Muscle layer of duodenum (tissue), 2 donors: ENCODE data around the gene AMZ2.
A peak's percentile ranks its signal among the peaks of the same experiment; 100 is the strongest.
"Not testable (repeated sequence)": the region's sequence is repeated elsewhere in the genome, so short reads cannot be mapped to it uniquely, and the experiment has no call there.

Experiments used
- H3K27ac ChIP-seq: one replicate; pipeline ENCODE4 v1.7.0; 2013; ENCODE audit warnings: mild to moderate bottlenecking, low read length
- H3K27me3 ChIP-seq: one replicate; pipeline ENCODE4 v1.7.0; 2013; ENCODE audit warnings: low read depth, mild to moderate bottlenecking, control low read depth, low read length
- H3K36me3 ChIP-seq, 2 donors: one replicate each; pipeline ENCODE4 v1.7.0; 2013; ENCODE audit warnings: low read length in 2 of 2, control low read depth in 1 of 2, mild to moderate bottlenecking in 1 of 2; ENCODE audit not compliant: insufficient read depth in 2 of 2, control insufficient read depth in 1 of 2
- H3K4me1 ChIP-seq, 2 donors: one replicate each; pipeline ENCODE4 v1.7.0; 2013; ENCODE audit warnings: low read length in 2 of 2, mild to moderate bottlenecking in 2 of 2, control low read depth in 1 of 2, moderate library complexity in 1 of 2; ENCODE audit not compliant: insufficient read depth in 2 of 2, control insufficient read depth in 1 of 2
- H3K4me3 ChIP-seq, 2 donors: one replicate each; pipeline ENCODE4 v1.7.0; 2013; ENCODE audit warnings: low read length in 2 of 2, low read depth in 1 of 2, mild to moderate bottlenecking in 1 of 2
- H3K9me3 ChIP-seq, 2 donors: one replicate each; pipeline ENCODE4 v1.7.0; 2013; ENCODE audit warnings: low read length in 2 of 2, control low read depth in 1 of 2, mild to moderate bottlenecking in 1 of 2; ENCODE audit not compliant: control insufficient read depth in 1 of 2
- donor health status: healthy.

Gene AMZ2, protein sequence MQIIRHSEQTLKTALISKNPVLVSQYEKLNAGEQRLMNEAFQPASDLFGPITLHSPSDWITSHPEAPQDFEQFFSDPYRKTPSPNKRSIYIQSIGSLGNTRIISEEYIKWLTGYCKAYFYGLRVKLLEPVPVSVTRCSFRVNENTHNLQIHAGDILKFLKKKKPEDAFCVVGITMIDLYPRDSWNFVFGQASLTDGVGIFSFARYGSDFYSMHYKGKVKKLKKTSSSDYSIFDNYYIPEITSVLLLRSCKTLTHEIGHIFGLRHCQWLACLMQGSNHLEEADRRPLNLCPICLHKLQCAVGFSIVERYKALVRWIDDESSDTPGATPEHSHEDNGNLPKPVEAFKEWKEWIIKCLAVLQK

DNA sequence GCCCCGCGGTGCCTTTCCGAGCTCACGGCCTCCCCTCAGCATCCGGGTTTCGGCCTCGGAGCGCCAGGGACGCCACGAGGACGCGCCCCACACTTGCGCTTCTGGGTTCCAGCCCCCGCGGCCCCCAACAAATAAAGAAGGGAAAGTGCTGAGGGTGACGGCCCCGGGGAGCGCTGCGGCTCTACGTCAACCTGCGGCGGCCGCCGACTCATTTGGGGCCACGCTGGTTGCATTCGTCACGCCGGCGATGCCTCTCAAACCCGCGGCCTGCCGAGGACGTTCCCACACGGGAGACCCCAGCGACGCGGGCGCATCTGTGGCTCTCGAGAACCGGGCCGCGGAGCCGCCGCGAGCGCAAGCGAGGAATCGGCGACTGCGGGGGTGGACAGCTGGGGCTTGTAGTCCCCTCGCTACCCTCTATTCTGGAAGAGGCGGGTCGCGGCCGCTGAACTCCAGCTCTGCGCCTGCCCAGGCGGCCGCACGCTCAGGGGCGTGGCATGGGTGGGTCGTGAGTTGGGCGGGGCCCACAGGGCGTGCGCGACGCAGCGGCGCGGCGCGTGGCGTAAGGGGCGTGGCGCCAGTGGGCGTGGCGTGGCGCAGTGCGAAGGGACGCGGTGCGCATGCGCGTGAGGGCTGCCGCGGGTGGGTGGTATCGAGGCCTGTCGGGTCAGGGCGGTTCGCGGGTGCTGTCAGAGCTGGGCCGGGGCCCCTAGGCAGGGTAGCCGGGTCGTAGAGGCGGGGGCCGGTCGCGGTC is at the start of gene AMZ2:
Gene AMZ2, plus strand, starts transcription at position 599 of the 754 bp plus-strand sequence. CDS start 2,145 bp downstream, outside the sequence.
- peak within 1 kb of the TSS; percentile 69 to 80 for H3K4me3 ChIP-seq
- H3K4me1 ChIP-seq: peaks cover 6 to 18% of the 10 kb centered on the region in 2 donors
- H3K27ac ChIP-seq: peak within 1 kb of the TSS; percentile 95
- no peaks in the 10 kb centered on the region for H3K27me3 ChIP-seq
- peaks cover 5 to 9% of the 10 kb centered on the region in 2 donors for H3K36me3 ChIP-seq
- no peaks in the 10 kb centered on the region for H3K9me3 ChIP-seq

DNA sequence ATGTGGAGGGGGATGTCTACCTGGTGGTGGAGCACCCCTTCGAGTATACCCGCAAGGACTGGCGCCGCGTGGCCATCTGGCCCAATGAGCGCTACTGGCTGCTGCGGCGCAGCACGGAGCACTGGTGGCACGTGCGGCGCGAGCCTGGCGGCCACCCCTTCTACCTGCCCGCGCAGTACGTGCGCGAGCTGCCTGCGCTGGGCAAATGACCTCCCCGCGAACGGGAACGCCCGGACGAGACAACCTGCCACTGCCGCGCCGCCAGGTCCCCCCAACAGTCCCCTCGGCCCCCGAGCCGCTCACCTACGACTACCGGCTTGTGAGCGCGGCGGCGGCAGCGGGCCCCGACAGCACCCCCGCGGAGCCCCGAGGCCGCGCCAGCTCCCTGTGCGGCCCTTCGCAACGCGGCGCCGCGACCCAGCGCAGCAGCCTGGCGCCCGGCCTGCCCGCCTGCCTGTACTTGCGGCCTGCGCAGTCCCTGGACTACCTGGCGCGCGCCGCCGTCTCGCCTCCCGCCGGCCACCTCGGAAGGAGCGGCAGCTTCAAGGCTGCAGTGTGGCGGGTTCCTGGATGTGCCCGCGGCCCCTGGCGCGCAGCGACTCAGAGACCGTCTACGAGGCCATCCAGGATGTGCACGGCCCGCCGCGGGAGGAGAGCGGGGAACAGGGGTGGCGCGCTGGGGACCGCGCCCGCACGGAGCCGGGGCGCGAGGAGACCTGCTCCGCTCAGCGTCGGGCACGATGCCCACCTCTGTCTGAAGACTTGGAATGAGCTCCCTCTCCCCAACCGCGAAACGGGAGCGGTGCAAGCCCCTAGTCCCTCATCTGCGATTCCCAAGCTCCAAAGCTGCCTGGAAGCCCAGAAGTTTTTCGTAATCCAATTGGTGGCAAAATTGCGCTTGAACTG is 48.7 kb upstream of the AMZ2 start:
- peak overlapping the region in 1 of 2 donors; percentile 50 for H3K4me3 ChIP-seq
- peaks cover 49% of the 10 kb centered on the region for H3K27me3 ChIP-seq
- H3K27ac ChIP-seq: no peak overlapping the region
- no peaks in the 10 kb centered on the region for H3K36me3 ChIP-seq
- H3K4me1 ChIP-seq: peaks cover 5 to 52% of the 10 kb centered on the region in 2 donors
- no peaks in the 10 kb centered on the region for H3K9me3 ChIP-seq

DNA sequence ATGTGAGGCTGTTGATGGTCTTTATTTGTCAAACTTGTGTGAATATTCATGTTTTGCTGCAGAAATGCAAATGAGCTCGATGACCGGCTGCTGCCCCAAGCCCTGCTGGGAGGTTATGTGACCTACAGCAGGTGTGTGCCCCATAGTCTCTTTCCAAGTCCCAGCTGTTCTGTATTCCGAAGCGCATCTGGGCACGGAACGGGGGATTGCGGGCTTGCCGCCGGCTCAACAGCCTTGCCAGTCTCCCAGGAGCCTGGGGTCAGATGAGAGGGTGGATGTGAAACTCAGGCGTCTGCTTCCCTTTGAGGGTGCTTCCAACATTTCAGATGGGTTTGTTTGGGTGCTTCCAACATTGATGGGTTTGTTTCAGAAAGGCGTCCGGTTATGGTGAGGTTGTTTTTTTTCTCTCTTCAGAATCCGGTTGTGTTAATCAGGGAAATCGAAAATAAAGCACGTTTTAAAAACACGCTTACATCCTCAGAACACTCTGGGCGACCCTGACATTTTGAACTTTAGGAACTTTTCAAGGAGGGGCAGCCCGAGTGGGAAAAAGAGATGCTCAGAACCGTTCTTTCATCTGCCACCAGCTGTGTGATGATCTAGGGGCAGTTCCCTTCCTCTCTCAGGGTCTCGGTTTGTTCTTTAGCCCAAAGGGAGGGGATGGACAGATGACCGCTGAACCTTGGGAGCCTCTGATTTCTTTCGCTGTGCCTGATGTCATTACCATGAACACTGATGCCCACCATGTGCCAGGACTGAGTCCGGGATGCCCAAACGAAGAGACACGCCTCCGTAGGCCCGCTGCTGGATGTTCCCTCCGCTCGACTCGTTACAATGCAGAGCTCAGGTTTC is 47.8 kb upstream of the AMZ2 start:
- H3K36me3 ChIP-seq: no peaks in the 10 kb centered on the region
- H3K4me1 ChIP-seq: peaks cover 5 to 58% of the 10 kb centered on the region in 2 donors
- H3K27ac ChIP-seq: no peak overlapping the region
- H3K27me3 ChIP-seq: peaks cover 49% of the 10 kb centered on the region
- H3K9me3 ChIP-seq: no peaks in the 10 kb centered on the region
- peak overlapping the region; percentile 30 to 50 for H3K4me3 ChIP-seq

DNA sequence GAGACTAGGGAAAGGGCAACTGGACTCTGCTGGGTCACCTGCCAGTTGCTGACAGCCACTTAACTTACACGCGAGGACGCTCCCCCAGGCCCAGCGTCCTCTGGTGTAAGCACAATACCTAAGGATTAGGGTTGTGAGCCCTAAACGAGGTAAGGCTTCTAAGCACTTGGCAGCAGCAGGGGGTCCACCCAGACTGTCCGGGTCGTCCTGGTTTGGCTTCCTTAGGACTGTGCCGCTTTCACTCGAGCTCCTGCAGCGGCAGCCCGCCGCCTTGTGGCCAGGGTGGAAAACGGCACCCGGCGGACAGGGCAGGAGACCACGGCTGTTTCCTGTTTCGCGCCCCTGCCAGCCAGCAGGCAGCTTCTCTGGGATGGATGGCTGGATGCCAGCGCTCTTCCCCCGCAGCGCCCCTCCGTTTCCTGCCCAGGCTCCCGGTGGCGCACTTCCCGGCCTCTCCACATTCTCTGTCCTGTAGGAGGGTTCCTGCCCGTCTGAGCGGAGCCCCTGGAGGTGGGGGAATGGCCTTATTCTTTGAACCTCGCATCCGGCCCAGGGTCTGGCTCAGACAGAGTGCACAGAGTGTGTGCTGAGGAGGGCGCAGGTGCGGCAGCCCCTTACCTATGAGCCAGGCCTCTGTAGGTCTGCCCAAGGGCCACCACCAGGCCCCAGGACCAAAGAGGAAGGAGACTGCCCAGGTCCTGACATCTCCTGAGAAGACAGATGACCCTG is 47.0 kb upstream of the AMZ2 start:
- peaks cover 43% of the 10 kb centered on the region for H3K27me3 ChIP-seq
- H3K4me3 ChIP-seq: peak overlapping the region; percentile 30 to 50
- H3K4me1 ChIP-seq: peaks cover 5 to 58% of the 10 kb centered on the region in 2 donors
- H3K36me3 ChIP-seq: no peaks in the 10 kb centered on the region
- no peaks in the 10 kb centered on the region for H3K9me3 ChIP-seq
- H3K27ac ChIP-seq: no peak overlapping the region

DNA sequence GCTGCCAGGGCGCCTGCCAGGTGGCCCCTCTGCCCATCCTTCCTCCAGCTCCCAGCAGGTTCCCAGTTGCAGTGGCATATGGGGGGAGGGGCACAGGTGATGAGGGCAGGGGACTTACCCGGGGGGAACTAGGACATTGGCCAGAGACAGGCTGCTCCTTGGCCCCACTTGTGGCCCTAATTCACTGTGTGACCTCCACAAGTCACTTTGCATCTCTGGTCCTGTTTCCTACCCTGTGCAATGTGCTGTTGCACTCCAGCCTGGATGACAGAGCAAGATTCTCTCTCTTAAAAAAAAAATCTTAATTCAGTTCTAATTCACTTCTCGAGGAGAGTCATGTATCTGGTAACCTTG is 46.4 kb upstream of the AMZ2 start:
- H3K27ac ChIP-seq, H3K9me3 ChIP-seq, H3K36me3 ChIP-seq: not testable (repeated sequence)
- Histone ChIP-seq H3K4me1 (peaks cover 5 to 53% of the 10 kb centered on the region in 2 donors), H3K4me3 (peak overlapping the region in 1 of 2 donors; percentile 50), H3K27me3 (peaks cover 40% of the 10 kb centered on the region)

DNA sequence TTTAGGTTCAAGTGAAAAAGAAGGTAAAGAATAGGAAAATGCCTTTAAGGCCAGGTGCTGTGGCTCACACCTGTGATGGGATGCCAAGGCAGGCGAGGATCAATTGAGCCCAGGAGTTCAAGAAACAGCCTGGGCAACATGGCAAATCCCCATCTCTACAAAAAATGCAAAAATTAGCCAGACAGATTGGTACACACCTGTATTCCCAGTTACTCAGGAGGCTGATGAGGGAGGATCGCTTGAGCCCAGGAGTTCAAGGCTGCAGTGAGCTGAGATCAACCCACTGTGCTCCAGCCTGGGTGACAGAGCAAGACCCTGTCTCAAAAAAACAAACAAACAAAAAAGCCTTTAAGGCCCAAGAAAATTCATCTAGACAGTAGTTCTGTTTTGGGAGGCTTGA is 45.5 kb upstream of the AMZ2 start:
- H3K27me3 ChIP-seq: peaks cover 32% of the 10 kb centered on the region
- H3K36me3 ChIP-seq: not testable (repeated sequence)
- H3K4me1 ChIP-seq: peaks cover 7 to 44% of the 10 kb centered on the region in 2 donors

DNA sequence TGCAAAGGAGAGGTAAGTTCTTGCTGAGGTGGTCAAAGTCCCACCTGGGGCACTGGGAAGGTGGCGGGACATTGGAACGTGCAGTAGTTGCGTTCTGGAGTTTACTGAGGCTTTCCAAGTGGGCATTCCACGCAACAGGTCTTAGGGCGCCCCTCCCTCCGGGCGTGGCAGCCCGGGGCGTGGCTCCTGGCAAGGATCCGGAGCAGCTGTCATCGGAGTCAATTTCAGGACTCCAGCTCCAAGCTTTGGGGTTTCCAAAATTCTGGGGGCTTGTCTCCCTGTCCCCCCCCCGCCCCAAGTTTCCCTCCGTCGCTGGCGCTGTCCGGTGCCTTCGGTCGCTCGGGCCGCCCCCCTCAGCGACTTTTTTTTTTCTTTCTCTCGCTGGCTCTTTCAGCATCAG is 43.1 kb upstream of the AMZ2 start:
- Histone ChIP-seq H3K27ac (no peak overlapping the region), H3K4me3 (peak overlapping the region in 1 of 2 donors; percentile 69), H3K9me3 (no peaks in the 10 kb centered on the region), H3K4me1 (peaks cover 7 to 20% of the 10 kb centered on the region in 2 donors), H3K36me3 (no peaks in the 10 kb centered on the region), H3K27me3 (peaks cover 10% of the 10 kb centered on the region)

More for the DNA sequence above, 45.5 kb upstream of the AMZ2 start:
- not testable (repeated sequence) for H3K4me3 ChIP-seq, H3K9me3 ChIP-seq, H3K27ac ChIP-seq

DNA sequence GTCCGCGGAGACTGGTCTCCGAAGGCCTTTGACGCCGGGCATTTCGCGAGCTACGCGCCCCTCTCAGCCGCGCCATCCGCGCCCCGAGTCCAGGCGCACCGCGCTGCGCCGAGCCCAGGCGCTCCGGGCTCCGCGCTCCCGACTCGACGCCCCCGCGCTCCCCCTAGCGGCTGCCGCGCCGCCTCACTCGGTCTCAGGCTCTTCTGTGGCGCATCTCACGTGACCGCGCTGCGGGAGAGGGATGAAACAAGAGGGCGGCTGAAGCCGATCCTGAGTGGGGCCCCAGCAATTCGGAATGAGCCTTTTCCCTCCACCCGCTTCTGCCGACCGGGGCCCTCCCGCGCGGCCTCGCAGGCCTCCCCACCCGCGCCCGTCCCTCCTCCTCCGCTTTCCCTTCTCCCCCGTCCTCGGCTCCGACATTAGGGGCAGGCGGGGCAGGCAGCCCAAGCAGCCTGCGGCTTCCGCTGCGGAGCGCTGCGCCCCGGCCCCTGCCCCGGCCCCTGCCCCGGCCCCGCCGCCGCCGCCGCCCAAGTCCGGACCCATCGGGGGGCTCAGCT is 42.5 kb upstream of the AMZ2 start:
- H3K4me3 ChIP-seq: peak overlapping the region; percentile 67 to 69
- no peak overlapping the region for H3K27ac ChIP-seq
- H3K4me1 ChIP-seq: peaks cover 2 to 14% of the 10 kb centered on the region in 2 donors
- H3K36me3 ChIP-seq: no peaks in the 10 kb centered on the region
- peaks cover 4% of the 10 kb centered on the region for H3K27me3 ChIP-seq
- H3K9me3 ChIP-seq: no peaks in the 10 kb centered on the region

DNA sequence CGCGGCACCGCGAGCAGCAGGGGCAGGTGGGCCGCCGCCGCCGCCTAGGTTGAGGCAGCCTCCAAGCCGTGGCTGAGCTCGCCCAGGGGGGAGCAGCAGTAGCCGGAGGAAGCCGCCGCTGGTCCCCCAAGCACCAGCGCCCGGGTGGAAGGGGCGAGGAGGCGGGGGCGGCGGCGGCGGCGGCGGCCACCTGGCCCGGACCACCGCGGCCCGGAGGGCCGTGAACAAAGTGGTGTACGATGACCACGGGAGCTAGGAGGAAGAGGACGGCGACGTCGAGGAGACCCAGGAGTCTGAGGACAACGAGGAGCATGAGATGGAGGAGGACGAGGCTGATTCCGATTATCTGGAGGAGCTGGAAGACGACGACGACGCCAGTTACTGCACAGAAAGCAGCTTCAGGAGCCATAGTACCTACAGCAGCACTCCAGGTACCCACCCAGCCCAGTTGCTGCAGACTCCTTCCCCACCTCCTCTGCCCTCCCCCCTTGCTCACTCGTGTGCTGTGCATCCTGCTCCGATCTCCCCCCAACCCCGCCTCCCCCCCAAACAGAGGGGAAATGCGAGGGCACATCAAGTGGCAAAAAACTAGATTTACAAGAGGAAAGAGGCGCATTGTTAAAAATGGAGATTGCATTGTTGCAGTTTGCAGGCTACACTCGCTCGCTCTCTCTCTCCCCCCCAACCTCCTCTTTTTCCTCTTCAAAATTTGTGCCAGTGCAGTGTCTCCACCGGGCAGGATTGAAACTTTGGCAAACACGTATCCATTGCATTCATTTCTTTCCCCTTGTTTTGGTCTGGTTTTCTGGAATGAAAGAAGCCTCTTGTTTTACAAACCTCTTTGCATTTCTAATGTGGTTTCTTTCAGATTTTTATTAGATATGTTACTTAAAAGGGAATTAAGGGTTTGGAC is 41.8 kb upstream of the AMZ2 start:
- H3K9me3 ChIP-seq: no peaks in the 10 kb centered on the region
- peak overlapping the region; percentile 67 to 69 for H3K4me3 ChIP-seq
- peak overlapping the region; percentile 56 for H3K27ac ChIP-seq
- H3K27me3 ChIP-seq: no peaks in the 10 kb centered on the region
- H3K36me3 ChIP-seq: no peaks in the 10 kb centered on the region
- peaks cover 2 to 7% of the 10 kb centered on the region in 2 donors for H3K4me1 ChIP-seq
